ENCODE measurements around the gene PTPRN2.

DNA sequence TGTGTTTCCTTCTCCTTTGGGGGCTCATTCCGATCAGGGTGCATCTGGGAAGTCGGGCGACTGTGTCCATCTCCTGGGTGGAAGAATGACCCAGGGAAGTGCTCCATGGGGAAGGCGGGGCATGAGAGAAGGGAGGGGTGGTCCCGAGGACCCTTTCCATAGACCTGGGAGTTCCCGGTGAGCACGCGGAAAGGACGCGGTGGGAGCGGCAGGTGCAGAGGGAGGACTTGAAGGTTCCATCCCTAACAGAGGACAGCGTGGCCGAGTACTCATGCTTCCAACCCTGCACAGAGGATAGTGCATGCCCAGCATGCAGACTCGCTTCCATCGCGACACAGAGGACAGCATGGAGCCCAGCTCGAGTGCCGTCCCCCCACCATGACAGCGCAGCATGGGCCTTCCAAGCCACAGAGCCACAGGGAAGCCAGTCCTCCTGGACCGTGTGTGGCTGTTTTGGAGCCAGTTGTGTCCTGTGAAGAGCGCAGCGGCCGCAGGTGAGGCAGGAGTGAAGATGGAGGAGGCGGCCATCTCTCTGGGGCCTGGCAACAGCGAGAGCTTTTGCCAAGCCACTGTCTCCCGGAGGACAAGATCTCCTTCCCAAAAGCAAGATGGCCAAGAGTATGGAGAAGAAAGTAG is 969.4 kb downstream of the PTPRN2 start:
- TF ChIP-seq, protein P1, sequence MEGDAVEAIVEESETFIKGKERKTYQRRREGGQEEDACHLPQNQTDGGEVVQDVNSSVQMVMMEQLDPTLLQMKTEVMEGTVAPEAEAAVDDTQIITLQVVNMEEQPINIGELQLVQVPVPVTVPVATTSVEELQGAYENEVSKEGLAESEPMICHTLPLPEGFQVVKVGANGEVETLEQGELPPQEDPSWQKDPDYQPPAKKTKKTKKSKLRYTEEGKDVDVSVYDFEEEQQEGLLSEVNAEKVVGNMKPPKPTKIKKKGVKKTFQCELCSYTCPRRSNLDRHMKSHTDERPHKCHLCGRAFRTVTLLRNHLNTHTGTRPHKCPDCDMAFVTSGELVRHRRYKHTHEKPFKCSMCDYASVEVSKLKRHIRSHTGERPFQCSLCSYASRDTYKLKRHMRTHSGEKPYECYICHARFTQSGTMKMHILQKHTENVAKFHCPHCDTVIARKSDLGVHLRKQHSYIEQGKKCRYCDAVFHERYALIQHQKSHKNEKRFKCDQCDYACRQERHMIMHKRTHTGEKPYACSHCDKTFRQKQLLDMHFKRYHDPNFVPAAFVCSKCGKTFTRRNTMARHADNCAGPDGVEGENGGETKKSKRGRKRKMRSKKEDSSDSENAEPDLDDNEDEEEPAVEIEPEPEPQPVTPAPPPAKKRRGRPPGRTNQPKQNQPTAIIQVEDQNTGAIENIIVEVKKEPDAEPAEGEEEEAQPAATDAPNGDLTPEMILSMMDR (conservative IDR thresholded peaks at IDR 0.05; ENCODE audit: low read depth, low read length) = no peak
- no peak for TF ChIP-seq EZH2 (IDR thresholded peaks at IDR 0.05; ENCODE audit: borderline replicate concordance, low read depth, low read length, poor library complexity, severe bottlenecking)

Data from A673 (cell line).